HT1080 (cell line): ENCODE measurements around the gene POC1A. TPM values are rescaled to one million over a fixed set of nuclear protein-coding genes. Genes with fewer than 3 reads are reported as not detected.

ENCODE experiments used
- DNase-seq: peaks from one replicate; pipeline ENCODE4 v3.0.0-alpha.2; 2015; ENCODE audit warnings: low read depth
- total RNA-seq: library from RNA; depleted of rRNA; stranded (reverse); fragments of >200 nt; shearing (Covaris generic); gene quantifications from 2 replicates; pipeline ENCODE4 v1.2.3, GENCODE V29; 2014

Gene POC1A
- total RNA-seq, 1 experiment from 2014 or later, result 31.3 TPM

DNA sequence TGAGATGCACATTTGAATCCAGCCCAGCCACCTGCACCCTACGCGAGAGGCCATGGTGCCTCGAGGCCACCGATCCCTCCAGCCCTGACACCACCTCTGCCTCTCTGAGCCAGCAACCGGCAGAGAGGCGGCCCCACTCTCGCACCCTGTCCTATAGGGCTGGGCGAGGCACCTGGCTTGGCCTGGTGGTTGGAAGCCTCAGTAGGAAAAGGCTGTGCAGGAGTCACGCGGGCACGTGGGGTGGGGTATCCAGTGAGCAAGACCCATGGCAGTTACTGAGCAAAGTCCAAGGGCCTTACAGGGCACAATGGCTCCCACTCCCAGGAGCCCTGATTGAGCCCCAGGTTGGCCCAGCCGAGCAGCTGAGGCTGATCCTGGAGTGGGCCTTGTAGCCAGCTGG, 85.5 kb downstream of the POC1A start:
- no peak for DNase-seq

- DNase-seq, result no peak
These were observed 86.1 kb downstream of the POC1A start for GRCh38 chr3:52068055-52068571.

GRCh38 chr3:52067526-52067925, 86.7 kb downstream of the POC1A start:
- DNase-seq, result no peak

GRCh38 chr3:52067046-52067445, 87.2 kb downstream of the POC1A start:
- no peak for DNase-seq

DNA sequence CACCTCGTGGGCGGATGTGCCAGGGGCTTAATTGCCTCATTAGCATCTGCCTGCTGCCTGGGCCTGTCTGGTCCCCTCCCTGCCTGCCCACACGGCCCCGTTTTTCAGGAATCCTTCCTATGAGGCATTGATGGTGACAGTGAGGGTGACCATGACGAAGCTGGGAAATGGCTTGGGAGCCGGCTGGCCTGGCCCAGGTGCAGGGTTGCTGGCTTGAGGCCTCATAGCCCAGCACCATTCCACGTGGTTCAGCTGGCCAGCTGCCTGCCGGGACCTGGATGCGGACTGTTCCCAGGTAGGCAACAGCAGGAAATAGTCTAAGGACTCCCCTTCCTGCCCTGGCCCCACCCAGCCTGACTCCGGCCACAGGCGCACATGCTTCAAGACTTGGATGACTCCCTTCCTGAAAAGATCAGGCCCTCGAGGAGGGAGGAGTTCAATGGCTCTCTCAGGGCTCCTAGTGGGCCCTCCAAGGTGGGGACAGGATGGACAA, 88.9 kb downstream of the POC1A start:
- DNase-seq, result peak; percentile 17

GRCh38 chr3:52064561-52064960, 89.7 kb downstream of the POC1A start:
- DNase-seq, result no peak

- no peak for DNase-seq
These were observed 91.0 kb downstream of the POC1A start for GRCh38 chr3:52063026-52063723.

- DNase-seq, result peak; percentile 97
These were observed 91.7 kb downstream of the POC1A start for GRCh38 chr3:52062505-52062904.

DNA sequence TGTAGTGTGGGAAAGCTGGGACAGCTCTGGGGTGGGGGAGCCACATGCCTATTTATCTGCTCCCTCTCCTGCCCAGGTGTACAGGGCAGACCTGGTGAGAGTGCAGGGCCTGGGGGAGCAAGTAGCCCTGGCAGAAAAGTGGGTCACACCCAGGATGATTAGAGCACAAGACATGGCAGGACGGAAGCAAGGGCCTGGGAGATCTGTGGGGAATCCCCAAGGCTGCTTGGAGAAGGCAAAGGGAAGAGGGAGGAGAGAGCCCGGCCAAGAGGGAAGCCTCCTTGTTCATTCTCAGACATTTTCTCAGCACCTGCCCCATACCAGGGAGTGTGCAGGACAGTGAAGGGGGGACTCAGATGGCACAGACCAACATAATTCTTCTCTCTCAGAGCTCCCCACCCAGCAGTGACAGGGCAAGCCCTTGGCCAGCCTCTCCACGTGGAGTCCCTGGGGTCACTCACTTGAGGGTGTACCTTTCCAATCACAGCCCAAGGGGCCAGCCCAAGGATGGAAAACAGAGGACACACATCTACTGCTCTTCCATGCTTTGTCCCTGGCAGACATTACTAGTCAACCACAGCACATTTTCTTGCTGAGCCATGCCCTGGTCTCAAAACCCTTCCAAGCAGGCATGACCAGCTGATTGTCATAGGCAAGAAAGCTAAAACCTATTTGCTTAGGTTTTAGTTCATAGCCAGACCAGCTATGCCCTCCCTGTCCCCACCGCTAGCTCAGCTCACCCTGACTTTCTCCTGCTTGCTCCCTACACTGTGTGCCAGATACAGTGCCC, 92.9 kb downstream of the POC1A start:
- DNase-seq, result no peak

DNA sequence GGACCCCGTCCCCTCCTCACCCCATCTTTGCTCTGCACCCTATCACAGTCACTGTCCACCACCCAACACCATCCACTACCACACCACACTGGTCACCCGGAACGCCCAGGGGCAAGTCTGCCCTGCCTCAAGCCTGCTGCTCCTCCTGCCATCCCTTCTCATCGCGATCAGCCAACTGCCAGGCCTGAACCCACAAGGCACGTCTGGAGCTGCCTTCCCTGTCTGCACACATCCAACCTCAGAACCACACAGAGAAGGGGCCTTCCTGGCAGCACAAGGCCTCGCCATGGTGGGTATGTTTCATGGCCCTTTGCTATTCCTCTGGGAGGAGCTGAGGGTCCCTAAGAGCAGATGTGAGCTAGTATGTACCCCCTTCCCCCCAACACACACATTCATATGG, 94.4 kb downstream of the POC1A start:
- DNase-seq, result no peak

- no peak for DNase-seq
These were observed 96.3 kb downstream of the POC1A start for GRCh38 chr3:52057812-52058495.

GRCh38 chr3:52056968-52057811, 97.0 kb downstream of the POC1A start:
- peak; percentile 99 for DNase-seq

GRCh38 chr3:52056521-52056967, 97.7 kb downstream of the POC1A start, which contains the start of gene DUSP7:
DUSP7 (minus strand) TSS chr3:52056571; CDS start chr3:52056366, 205 bp downstream.
- peak; percentile 62 for DNase-seq

DNA sequence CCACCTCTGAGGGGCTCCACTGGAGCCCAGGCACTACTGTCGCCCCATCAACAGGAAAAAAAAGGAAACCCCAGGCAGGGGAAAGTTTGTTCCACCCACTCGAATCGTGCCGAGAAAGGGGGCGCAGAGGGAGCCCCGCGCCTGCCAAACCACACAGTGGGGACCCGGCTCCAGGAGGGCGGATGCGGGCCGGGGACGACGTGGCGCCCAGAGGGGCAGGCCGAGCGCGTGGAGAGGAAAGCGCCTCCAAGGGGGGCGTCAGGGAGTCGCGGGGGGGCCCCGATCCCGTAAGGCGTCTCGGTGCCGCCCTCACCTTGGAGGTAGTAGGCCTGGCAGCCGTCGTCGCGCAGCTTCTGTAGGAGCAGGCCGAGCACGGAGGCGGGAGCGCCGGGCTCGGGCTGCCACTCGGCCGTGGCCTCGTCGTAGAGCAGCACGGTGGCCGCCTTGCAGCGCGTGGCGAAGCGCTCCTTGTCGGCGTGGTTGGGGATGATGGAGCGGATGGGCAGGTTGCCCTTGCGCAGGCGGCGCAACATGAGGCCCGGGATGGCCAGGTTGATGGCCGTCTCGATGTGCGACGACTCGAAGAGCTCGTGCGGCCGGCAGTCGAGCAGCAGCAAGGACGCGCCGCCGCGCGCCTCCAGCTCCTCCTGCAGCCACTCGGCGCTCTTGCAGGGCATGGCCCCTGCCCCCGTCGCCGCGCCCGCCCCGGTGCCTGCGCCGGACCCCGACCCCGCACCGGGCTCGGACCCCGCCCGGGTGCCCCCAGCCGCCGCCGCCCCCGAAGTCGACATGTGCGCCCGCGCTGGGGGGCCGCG, 98.5 kb downstream of the POC1A start:
- peak; percentile 36 for DNase-seq

DNA sequence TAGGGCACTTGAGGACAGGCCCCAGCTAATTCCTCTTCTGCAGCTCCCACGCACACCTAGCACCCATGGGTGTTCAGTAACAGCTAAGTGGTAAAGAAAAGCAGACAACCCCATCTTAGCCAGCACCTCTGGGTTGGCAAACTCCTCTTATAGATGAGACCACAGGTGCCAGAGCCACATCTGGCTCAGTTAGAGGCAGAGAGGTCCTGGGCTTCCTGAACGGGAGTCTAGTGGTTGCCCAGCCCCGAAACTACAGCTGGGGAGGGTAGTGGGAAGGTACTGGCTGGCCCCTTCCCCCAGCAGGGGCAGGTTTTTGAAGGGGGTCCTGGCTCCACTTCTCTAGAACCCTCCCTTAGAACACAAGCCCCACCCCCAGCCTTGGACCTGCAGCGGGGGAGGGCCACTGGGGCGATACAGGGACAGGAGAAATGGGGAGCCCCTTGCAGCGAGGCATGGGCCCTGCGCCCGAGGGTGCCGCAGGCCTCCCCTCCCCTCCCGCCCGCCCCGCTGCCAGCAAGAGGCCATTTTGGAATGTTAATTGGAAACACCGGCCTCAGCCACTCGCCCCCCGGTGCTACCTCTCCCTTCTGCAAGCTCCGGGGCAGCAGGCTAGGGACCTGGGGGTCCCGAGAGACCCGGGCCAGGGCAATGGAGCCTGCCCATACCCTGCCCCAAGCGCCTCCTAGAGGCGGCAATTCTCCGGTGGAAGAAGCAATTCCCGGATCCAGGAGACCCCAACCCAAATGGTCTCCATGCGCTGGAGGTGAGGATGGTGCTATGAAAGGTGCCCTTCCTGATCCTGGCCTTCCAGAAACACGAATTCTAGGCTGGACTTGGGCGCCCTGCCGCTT, 99.3 kb downstream of the POC1A start:
- DNase-seq, result no peak

GRCh38 chr3:52053307-52054304, 100.6 kb downstream of the POC1A start:
- peak; percentile 55 for DNase-seq

- peak; percentile 91 for DNase-seq
These were observed 101.4 kb downstream of the POC1A start for GRCh38 chr3:52052831-52053306.
